H1 (cell line): ENCODE measurements around the gene UBE2I. TPM values are rescaled to one million over a fixed set of nuclear protein-coding genes. Genes with fewer than 3 reads are reported as not detected.
A peak's percentile ranks its signal among the peaks of the same experiment; 100 is the strongest.

Experiments
- CTCF ChIA-PET: fragments of 300-600 bp; sonication (Branson Sonifier 250); formaldehyde crosslinking; loops from one replicate; lab custom pipeline; 2021; ENCODE audit not compliant: partially characterized antibody; lab: Charles Lee
- POLR2A ChIA-PET: fragments of 300-600 bp; sonication (Branson Sonifier 250); formaldehyde crosslinking; loops from one replicate; lab custom pipeline; 2021; ENCODE audit warnings: inconsistent platforms; ENCODE audit not compliant: partially characterized antibody; lab: Charles Lee
- DNase-seq, 2 experiments: peaks; one replicate each; pipeline versions ENCODE4 v3.0.0 to v3.0.0-alpha.2; 2010 to 2022; ENCODE audit warnings: low spot score in 2 of 2, low read depth in 1 of 2, mixed read lengths in 1 of 2
- FAIRE-seq: peaks from 2 replicates; lab custom pipeline; 2011; peaks lifted over from hg19 to GRCh38; lab: Jason Lieb, UNC
- H2AFZ ChIP-seq: 2 replicates; pipeline ENCODE4 v1.8.1; 2012; ENCODE audit warnings: low read length, inconsistent platforms
- H2AK5ac ChIP-seq: 2 replicates; pipeline ENCODE4 v1.6.1; 2013; ENCODE audit warnings: low read depth, low read length
- H2BK120ac ChIP-seq: replicated peaks from 2 replicates; pipeline ENCODE3; 2013; ENCODE audit warnings: low read depth, low read length, inconsistent platforms
- H2BK12ac ChIP-seq: 2 replicates; pipeline ENCODE4 v1.6.1; 2013; ENCODE audit warnings: low read depth, low read length
- H2BK15ac ChIP-seq: 2 replicates; pipeline ENCODE4 v1.6.1; 2013; ENCODE audit warnings: low read length
- H2BK20ac ChIP-seq: 2 replicates; pipeline ENCODE4 v1.6.1; 2013; ENCODE audit warnings: low read length
- H2BK5ac ChIP-seq: 2 replicates; pipeline ENCODE4 v1.6.1; 2013; ENCODE audit warnings: low read depth, low read length
- H3K14ac ChIP-seq: 2 replicates; pipeline ENCODE4 v1.6.1; 2013; ENCODE audit warnings: inconsistent platforms; ENCODE audit not compliant: insufficient read length
- H3K18ac ChIP-seq: 2 replicates; pipeline ENCODE4 v1.6.1; 2013; ENCODE audit warnings: low read length; ENCODE audit errors: extremely low read depth
- H3K23ac ChIP-seq: 2 replicates; pipeline ENCODE4 v1.6.1; 2013; ENCODE audit warnings: inconsistent platforms; ENCODE audit not compliant: insufficient read length
- H3K23me2 ChIP-seq: 2 replicates; pipeline ENCODE4 v1.6.1; 2013; ENCODE audit warnings: low read depth, low read length
- H3K27ac ChIP-seq: 2 replicates; pipeline ENCODE4 v1.6.1; 2011; ENCODE audit warnings: low read depth, low read length, inconsistent platforms
- H3K27me3 ChIP-seq, 4 experiments: replicated peaks in 1 of 4; 1 replicate in 1 of 4; 2 replicates in 3 of 4; pipeline versions ENCODE4 v1.6.1 to v1.8.1; 2011 to 2013; ENCODE audit warnings: low read length in 3 of 4, mild to moderate bottlenecking in 3 of 4, inconsistent platforms in 2 of 4, mixed read lengths in 2 of 4, moderate library complexity in 1 of 4; ENCODE audit not compliant: control insufficient read depth in 3 of 4, insufficient read depth in 3 of 4; ENCODE audit errors: extremely low read depth in 1 of 4
- H3K36me3 ChIP-seq, 4 experiments: 2 replicates each; pipeline versions ENCODE4 v1.6.1 to v1.8.1; 2011 to 2013; ENCODE audit warnings: mild to moderate bottlenecking in 4 of 4, low read length in 3 of 4, moderate library complexity in 2 of 4, control low read depth in 1 of 4, inconsistent platforms in 1 of 4; ENCODE audit not compliant: insufficient read depth in 4 of 4, control insufficient read depth in 2 of 4
- H3K4ac ChIP-seq: replicated peaks from 2 replicates; pipeline ENCODE3; 2013; ENCODE audit warnings: low read length, low read depth, mixed read lengths, inconsistent platforms; ENCODE audit not compliant: insufficient read length
- H3K4me1 ChIP-seq, 4 experiments: replicated peaks in 1 of 4; 1 replicate in 1 of 4; 2 replicates in 3 of 4; pipeline versions ENCODE4 v1.6.1 to v1.8.1; 2011 to 2013; ENCODE audit warnings: low read length in 3 of 4, inconsistent platforms in 2 of 4, mixed read lengths in 1 of 4; ENCODE audit not compliant: insufficient read depth in 4 of 4, control insufficient read depth in 3 of 4
- H3K4me2 ChIP-seq, 2 experiments: 2 replicates each; pipeline versions ENCODE4 v1.6.1 to v1.8.1; 2011 to 2013; ENCODE audit warnings: low read depth in 2 of 2, low read length in 2 of 2, control low read depth in 1 of 2, inconsistent platforms in 1 of 2, mild to moderate bottlenecking in 1 of 2; ENCODE audit not compliant: insufficient read depth in 1 of 2
- H3K4me3 ChIP-seq, 4 experiments: fragments of 200-600, 300-600 bp in 1 of 4; sonication (generic), shearing (Covaris generic), sonication (Bioruptor Twin) in 1 of 4; 2 replicates each; pipeline versions ENCODE4 v1.5.1 to v1.8.1; 2011 to 2016; ENCODE audit warnings: low read length in 4 of 4, low read depth in 3 of 4, control low read depth in 2 of 4, inconsistent platforms in 2 of 4, mild to moderate bottlenecking in 2 of 4, mixed read lengths in 1 of 4, moderate library complexity in 1 of 4; ENCODE audit not compliant: insufficient read depth in 2 of 4; ENCODE audit errors: extremely low read depth in 1 of 4
- H3K56ac ChIP-seq: replicated peaks from 2 replicates; pipeline ENCODE3; 2013; ENCODE audit warnings: low read depth, mild to moderate bottlenecking, mixed read lengths, low read length, inconsistent platforms; ENCODE audit not compliant: insufficient read length
- H3K79me1 ChIP-seq: 2 replicates; pipeline ENCODE4 v1.6.1; 2013; ENCODE audit warnings: low read depth, low read length, control low read depth
- H3K79me2 ChIP-seq, 2 experiments: 2 replicates each; pipeline versions ENCODE4 v1.6.1 to v1.8.1; 2012 to 2013; ENCODE audit warnings: low read length in 2 of 2, mild to moderate bottlenecking in 2 of 2, inconsistent platforms in 1 of 2; ENCODE audit not compliant: insufficient read depth in 2 of 2, control insufficient read depth in 1 of 2
- H3K9ac ChIP-seq, 4 experiments: replicated peaks in 1 of 4; 1 replicate in 1 of 4; 2 replicates in 3 of 4; pipeline versions ENCODE4 v1.6.1 to v1.8.1; 2011 to 2013; ENCODE audit warnings: low read depth in 3 of 4, low read length in 3 of 4, control low read depth in 2 of 4, mild to moderate bottlenecking in 2 of 4, moderate library complexity in 2 of 4, inconsistent platforms in 1 of 4; ENCODE audit errors: extremely low read depth in 1 of 4
- H3K9me3 ChIP-seq, 2 experiments: 2 replicates each; pipeline versions ENCODE4 v1.6.1 to v1.8.1; 2012 to 2013; ENCODE audit warnings: mild to moderate bottlenecking in 2 of 2, moderate library complexity in 2 of 2, control low read depth in 1 of 2, inconsistent platforms in 1 of 2, low read depth in 1 of 2, low read length in 1 of 2, mixed read lengths in 1 of 2; ENCODE audit not compliant: insufficient read depth in 2 of 2
- H4K20me1 ChIP-seq, 2 experiments: replicated peaks in 1 of 2; 2 replicates each; pipeline versions ENCODE3 to v1.8.1; 2011 to 2013; ENCODE audit warnings: inconsistent platforms in 2 of 2, low read length in 2 of 2, mild to moderate bottlenecking in 1 of 2; ENCODE audit not compliant: insufficient read depth in 2 of 2, control insufficient read depth in 1 of 2
- H4K5ac ChIP-seq: 2 replicates; pipeline ENCODE4 v1.6.1; 2013; ENCODE audit warnings: low read length, low read depth, mixed read lengths, inconsistent platforms; ENCODE audit not compliant: insufficient read length
- H4K8ac ChIP-seq: 2 replicates; pipeline ENCODE4 v1.8.0; 2013; ENCODE audit warnings: mild to moderate bottlenecking, moderate library complexity, low read length, inconsistent platforms; ENCODE audit not compliant: insufficient read depth; ENCODE audit errors: extremely low read depth
- H4K91ac ChIP-seq: replicated peaks from 2 replicates; pipeline ENCODE3; 2013; ENCODE audit warnings: low read length, mixed read lengths, inconsistent platforms; ENCODE audit not compliant: insufficient read length
- ASH2L ChIP-seq: fragments of 200-600, 300-600 bp; sonication (generic); IDR thresholded peaks from one replicate; pipeline ENCODE4 v1.7.1; 2017; ENCODE audit warnings: low read length
- BACH1 ChIP-seq: IDR thresholded peaks from 2 replicates; pipeline ENCODE4 v1.6.1; 2012; ENCODE audit warnings: low read length, improper control_type of control experiment
- BCL11A ChIP-seq, 2 experiments: IDR thresholded peaks; one replicate each; pipeline ENCODE4 v1.6.1; 2011; ENCODE audit warnings: low read depth in 2 of 2, low read length in 2 of 2, mild to moderate bottlenecking in 2 of 2
- EP300 ChIP-seq, 2 experiments: IDR thresholded peaks; 1 replicate in 1 of 2; 2 replicates in 1 of 2; pipeline ENCODE4 v1.6.1; 2011 to 2012; ENCODE audit warnings: low read depth in 2 of 2, low read length in 2 of 2, mild to moderate bottlenecking in 2 of 2, borderline replicate concordance in 1 of 2, inconsistent platforms in 1 of 2, moderate library complexity in 1 of 2
- NRF1 ChIP-seq: IDR thresholded peaks from 2 replicates; pipeline ENCODE4 v1.6.1; 2011; ENCODE audit warnings: mild to moderate bottlenecking, low read depth, low read length, improper control_type of control experiment
- POLR2AphosphoS5 ChIP-seq: IDR thresholded peaks from 2 replicates; pipeline ENCODE4 v1.6.1; 2011; ENCODE audit warnings: low read depth, low read length
- RBBP5 ChIP-seq: IDR thresholded peaks from 2 replicates; pipeline ENCODE4 v1.7.1; 2012; ENCODE audit warnings: low read depth, mild to moderate bottlenecking, inconsistent platforms, low read length, moderate library complexity, borderline replicate concordance
- YY1 ChIP-seq: IDR thresholded peaks from 2 replicates; pipeline ENCODE4 v1.6.1; 2011; ENCODE audit warnings: low read depth, mild to moderate bottlenecking, low read length
- WGBS, 2 experiments: shearing (Covaris generic) in 1 of 2; methylation state at CpG; one replicate each; pipeline versions ENCODE4 v1.1.6 to v1.1.7; 2013 to 2015; ENCODE audit warnings: low lambda C conversion rate in 2 of 2, mixed read lengths in 2 of 2, inconsistent platforms in 1 of 2, low coverage in 1 of 2, missing lambda C conversion rate in 1 of 2; ENCODE audit not compliant: insufficient replicate concordance in 2 of 2, insufficient coverage in 1 of 2, insufficient read length in 1 of 2; ENCODE audit errors: extremely low coverage in 1 of 2, missing lambda C conversion rate in 1 of 2; 5-methylcytosine and 5-hydroxymethylcytosine counted together
- polyA plus RNA-seq, 7 experiments: library from polyadenylated mRNA; depleted of rRNA in 3 of 7; stranded (reverse) in 5 of 7; unstranded in 2 of 7; fragments of >200 nt in 5 of 7; fragments of 200-250 nt in 2 of 7; gene quantifications; 1 replicate in 5 of 7; 2 replicates in 1 of 7; 4 replicates in 1 of 7; pipeline versions ENCODE4 v1.2.1 to v1.2.3, GENCODE V29; 2011 to 2013; ENCODE audit warnings: missing spikeins in 2 of 7, mixed read lengths in 2 of 7
- total RNA-seq: library from RNA; stranded (reverse); fragmentation: NEBNext Ultra II Directional; extraction: Animal tissue kit (Norgen Biotek cat#: 25700); gene quantifications from 2 replicates; pipeline ENCODE4 v1.2.1, GENCODE V29; 2021

UBE2I gene
- total and polyA plus RNA-seq, 2 of the 8 experiments (the other 6 are each of a cell fraction or from before 2014, with no cell fraction given), result 148 to 268 TPM

- no peaks in the 10 kb centered on the region for H3K27me3 ChIP-seq
- no peak overlapping the region for H4K5ac ChIP-seq
- no peak overlapping the region for H3K27ac ChIP-seq
- H2BK120ac ChIP-seq, result no peak overlapping the region
- TF ChIP-seq NRF1 (no peak), BACH1 (no peak), YY1 (no peak), BCL11A (IDR thresholded peaks at IDR 0.05; ENCODE audit: low read depth in 2 of 2, low read length in 2 of 2) (no peak), RBBP5 (no peak), EP300 (IDR thresholded peaks at IDR 0.05; ENCODE audit: borderline replicate concordance in 1 of 2, low read depth in 2 of 2, low read length in 2 of 2) (no peak), ASH2L (no peak), POLR2AphosphoS5 (peak; percentile 71; the same call in 1 of the 2 replicates)
- no peak overlapping the region for H3K23ac ChIP-seq
- peak overlapping the region; percentile 89; the same call in 1 of the 2 replicates for H4K8ac ChIP-seq
- no peak overlapping the region for H3K4me3 ChIP-seq
- H2AFZ ChIP-seq, result no peak overlapping the region
- no peak overlapping the region for H3K18ac ChIP-seq
- no peak overlapping the region for H4K91ac ChIP-seq
- no peaks in the 10 kb centered on the region for H3K9me3 ChIP-seq
- no peak overlapping the region for H3K4ac ChIP-seq
- H3K9ac ChIP-seq, result no peak overlapping the region
- FAIRE-seq, result no peak
- no peak overlapping the region for H2BK15ac ChIP-seq
- no peak overlapping the region for H2BK20ac ChIP-seq
- peaks cover 35 to 47% of the 10 kb centered on the region in 2 experiments for H4K20me1 ChIP-seq
- no peak overlapping the region for H3K14ac ChIP-seq
- no peaks in the 10 kb centered on the region; the same call in 1 of the 2 replicates for H3K23me2 ChIP-seq
- no peak overlapping the region for H2AK5ac ChIP-seq
- CTCF ChIA-PET, result interaction anchor here (1.3 to 2.5 kb wide), 3 partner anchors 9 to 53 kb away, joined by 4 to 11 read pairs (median 5); no protein-coding TSS in a partner anchor
- 96% methylated on average over 32 of the region's 32 CpGs; no CpG with 5 or more reads in 1 of the 2 experiments for WGBS, 2 experiments
- H3K79me1 ChIP-seq, result peaks cover 13% of the 10 kb centered on the region
- no peak overlapping the region for H3K56ac ChIP-seq
- POLR2A ChIA-PET, result interaction anchor here (0.6 to 11.4 kb wide), 7 partner anchors 8 to 1193 kb away, joined by 3 to 106 read pairs (median 3); partner anchors contain the start of genes NUBP2 and SPSB3
- no peak overlapping the region for H2BK12ac ChIP-seq
- no peaks in the 10 kb centered on the region for H3K4me1 ChIP-seq
- no peak for DNase-seq
- no peak overlapping the region for H2BK5ac ChIP-seq
- H3K4me2 ChIP-seq, result no peak overlapping the region
- peaks cover 55 to 86% (median 75%) of the 10 kb centered on the region in 4 experiments for H3K36me3 ChIP-seq
- H3K79me2 ChIP-seq, result peaks cover 8 to 47% of the 10 kb centered on the region in 2 experiments
These were observed 8.2 kb downstream of the UBE2I start for GRCh38 chr16:1317479-1318267.
